ENCODE measurements around the gene POU5F1.
"Not testable (repeated sequence)": the region's sequence is repeated elsewhere in the genome, so short reads cannot be mapped to it uniquely, and the experiment has no call there.

POU5F1 gene

GRCh38 chr6:31175971-31176370 lies 5.5 kb upstream of the POU5F1 start:
- Histone ChIP-seq H3K4me3 (ENCODE audit: low read depth, low read length) (no peak overlapping the region), H2AFZ (ENCODE audit: low read length, unreplicated experiment) (no peak overlapping the region), H3K36me3 (ENCODE audit: insufficient read depth, low read length) (no peaks in the 10 kb centered on the region; the same call in 1 of the 2 replicates), H3K27me3 (ENCODE audit: insufficient read depth, low read length) (no peaks in the 10 kb centered on the region), H3K27ac (ENCODE audit: low read depth, low read length) (peak overlapping the region; percentile 26; the same call in 1 of the 2 replicates), H3K79me2 (ENCODE audit: control insufficient read depth, insufficient read depth, low read length, unreplicated experiment) (peaks cover 7% of the 10 kb centered on the region), H3K4me1 (ENCODE audit: control insufficient read depth, insufficient read depth, low read length, unreplicated experiment) (peaks cover 22% of the 10 kb centered on the region)

GRCh38 chr6:31174378-31174777 lies 3.9 kb upstream of the POU5F1 start:
- Histone ChIP-seq H3K4me3 (ENCODE audit: low read depth, low read length) (no peak overlapping the region), H3K79me2 (ENCODE audit: control insufficient read depth, insufficient read depth, low read length, unreplicated experiment) (peaks cover 4% of the 10 kb centered on the region), H2AFZ (ENCODE audit: low read length, unreplicated experiment) (no peak overlapping the region), H3K4me1 (ENCODE audit: control insufficient read depth, insufficient read depth, low read length, unreplicated experiment) (peaks cover 22% of the 10 kb centered on the region), H3K36me3 (ENCODE audit: insufficient read depth, low read length) (no peaks in the 10 kb centered on the region), H3K27me3 (ENCODE audit: insufficient read depth, low read length) (no peaks in the 10 kb centered on the region), H3K27ac (ENCODE audit: low read depth, low read length) (no peak overlapping the region)

GRCh38 chr6:31173406-31173805 lies 2.9 kb upstream of the POU5F1 start:
- H3K4me1 ChIP-seq (ENCODE audit: control insufficient read depth, insufficient read depth, low read length, unreplicated experiment): peaks cover 18% of the 10 kb centered on the region
- H3K79me2 ChIP-seq (ENCODE audit: control insufficient read depth, insufficient read depth, low read length, unreplicated experiment): no peaks in the 10 kb centered on the region
- H3K27ac ChIP-seq (ENCODE audit: low read depth, low read length): no peak overlapping the region
- no peaks in the 10 kb centered on the region for H3K27me3 ChIP-seq (ENCODE audit: insufficient read depth, low read length)
- H3K36me3 ChIP-seq (ENCODE audit: insufficient read depth, low read length): no peaks in the 10 kb centered on the region
- H2AFZ ChIP-seq (ENCODE audit: low read length, unreplicated experiment): no peak overlapping the region
- no peak overlapping the region for H3K4me3 ChIP-seq (ENCODE audit: low read depth, low read length)

- Histone ChIP-seq H3K4me3 (ENCODE audit: low read depth, low read length) (no peak overlapping the region), H3K4me1 (ENCODE audit: control insufficient read depth, insufficient read depth, low read length, unreplicated experiment) (peaks cover 18% of the 10 kb centered on the region), H3K36me3 (ENCODE audit: insufficient read depth, low read length) (no peaks in the 10 kb centered on the region), H2AFZ (ENCODE audit: low read length, unreplicated experiment) (no peak overlapping the region), H3K27me3 (ENCODE audit: insufficient read depth, low read length) (no peaks in the 10 kb centered on the region), H3K27ac (ENCODE audit: low read depth, low read length) (no peak overlapping the region), H3K79me2 (ENCODE audit: control insufficient read depth, insufficient read depth, low read length, unreplicated experiment) (no peaks in the 10 kb centered on the region)
Measured at GRCh38 chr6:31172973-31173384, 2.5 kb upstream of the POU5F1 start.

GRCh38 chr6:31171931-31172905 lies 1.7 kb upstream of the POU5F1 start:
- Histone ChIP-seq H3K27ac (ENCODE audit: low read depth, low read length) (no peak overlapping the region), H3K4me3 (ENCODE audit: low read depth, low read length) (no peak overlapping the region), H3K27me3 (ENCODE audit: insufficient read depth, low read length) (no peaks in the 10 kb centered on the region), H3K36me3 (ENCODE audit: insufficient read depth, low read length) (no peaks in the 10 kb centered on the region), H3K4me1 (ENCODE audit: control insufficient read depth, insufficient read depth, low read length, unreplicated experiment) (peaks cover 18% of the 10 kb centered on the region), H3K79me2 (ENCODE audit: control insufficient read depth, insufficient read depth, low read length, unreplicated experiment) (no peaks in the 10 kb centered on the region), H2AFZ (ENCODE audit: low read length, unreplicated experiment) (no peak overlapping the region)

- Histone ChIP-seq H2AFZ (ENCODE audit: low read length, unreplicated experiment) (no peak overlapping the region), H3K4me1 (ENCODE audit: control insufficient read depth, insufficient read depth, low read length, unreplicated experiment) (peaks cover 14% of the 10 kb centered on the region), H3K36me3 (ENCODE audit: insufficient read depth, low read length) (no peaks in the 10 kb centered on the region), H3K4me3 (ENCODE audit: low read depth, low read length) (no peak overlapping the region), H3K27me3 (ENCODE audit: insufficient read depth, low read length) (no peaks in the 10 kb centered on the region), H3K79me2 (ENCODE audit: control insufficient read depth, insufficient read depth, low read length, unreplicated experiment) (no peaks in the 10 kb centered on the region), H3K27ac (ENCODE audit: low read depth, low read length) (no peak overlapping the region)
Measured at GRCh38 chr6:31170987-31171671, 647 bp upstream of the POU5F1 start.

- H3K4me3 ChIP-seq (ENCODE audit: low read depth, low read length); H3K27ac ChIP-seq (ENCODE audit: low read depth, low read length); H3K4me1 ChIP-seq (ENCODE audit: control insufficient read depth, insufficient read depth, low read length, unreplicated experiment); H3K79me2 ChIP-seq (ENCODE audit: control insufficient read depth, insufficient read depth, low read length, unreplicated experiment); H2AFZ ChIP-seq (ENCODE audit: low read length, unreplicated experiment); H3K36me3 ChIP-seq (ENCODE audit: insufficient read depth, low read length); H3K27me3 ChIP-seq (ENCODE audit: insufficient read depth, low read length): not testable (repeated sequence)
Measured at GRCh38 chr6:31169858-31170599, 453 bp downstream of the POU5F1 start.

- Histone ChIP-seq H3K4me1 (ENCODE audit: control insufficient read depth, insufficient read depth, low read length, unreplicated experiment) (peaks cover 7% of the 10 kb centered on the region), H3K27me3 (ENCODE audit: insufficient read depth, low read length) (no peaks in the 10 kb centered on the region), H3K79me2 (ENCODE audit: control insufficient read depth, insufficient read depth, low read length, unreplicated experiment) (no peaks in the 10 kb centered on the region), H3K27ac (ENCODE audit: low read depth, low read length) (no peak overlapping the region), H3K4me3 (ENCODE audit: low read depth, low read length) (no peak overlapping the region), H3K36me3 (ENCODE audit: insufficient read depth, low read length) (no peaks in the 10 kb centered on the region), H2AFZ (ENCODE audit: low read length, unreplicated experiment) (no peak overlapping the region)
Measured at GRCh38 chr6:31169123-31169857, 1.2 kb downstream of the POU5F1 start.

GRCh38 chr6:31168606-31169005 lies 1.9 kb downstream of the POU5F1 start:
- no peak overlapping the region for H3K27ac ChIP-seq (ENCODE audit: low read depth, low read length)
- peaks cover 10% of the 10 kb centered on the region for H3K4me1 ChIP-seq (ENCODE audit: control insufficient read depth, insufficient read depth, low read length, unreplicated experiment)
- no peaks in the 10 kb centered on the region for H3K79me2 ChIP-seq (ENCODE audit: control insufficient read depth, insufficient read depth, low read length, unreplicated experiment)
- H3K4me3 ChIP-seq (ENCODE audit: low read depth, low read length): no peak overlapping the region
- H2AFZ ChIP-seq (ENCODE audit: low read length, unreplicated experiment): no peak overlapping the region
- no peaks in the 10 kb centered on the region for H3K27me3 ChIP-seq (ENCODE audit: insufficient read depth, low read length)
- H3K36me3 ChIP-seq (ENCODE audit: insufficient read depth, low read length): no peaks in the 10 kb centered on the region

GRCh38 chr6:31165986-31166385 lies 4.5 kb downstream of the POU5F1 start:
- Histone ChIP-seq H3K27ac (ENCODE audit: low read depth, low read length) (no peak overlapping the region), H3K4me1 (ENCODE audit: control insufficient read depth, insufficient read depth, low read length, unreplicated experiment) (peaks cover 14% of the 10 kb centered on the region), H3K27me3 (ENCODE audit: insufficient read depth, low read length) (no peaks in the 10 kb centered on the region), H3K4me3 (ENCODE audit: low read depth, low read length) (no peak overlapping the region), H2AFZ (ENCODE audit: low read length, unreplicated experiment) (no peak overlapping the region), H3K36me3 (ENCODE audit: insufficient read depth, low read length) (peaks cover 7% of the 10 kb centered on the region), H3K79me2 (ENCODE audit: control insufficient read depth, insufficient read depth, low read length, unreplicated experiment) (peaks cover 3% of the 10 kb centered on the region)

Data from ACC112 (cell line).